GM21360 (cell line): ENCODE measurements around the gene SGMS1.
A peak's percentile ranks its signal among the peaks of the same experiment; 100 is the strongest.
"Not testable (repeated sequence)": the region's sequence is repeated elsewhere in the genome, so short reads cannot be mapped to it uniquely, and the experiment has no call there.

Experiments used
- ATAC-seq: cut with Tn5 transposase; IDR thresholded peaks from one replicate; pipeline ENCODE4 v1.9.1; 2021; ENCODE audit warnings: mild to moderate bottlenecking, moderate library complexity; ENCODE audit not compliant: unreplicated experiment

The SGMS1 gene

DNA sequence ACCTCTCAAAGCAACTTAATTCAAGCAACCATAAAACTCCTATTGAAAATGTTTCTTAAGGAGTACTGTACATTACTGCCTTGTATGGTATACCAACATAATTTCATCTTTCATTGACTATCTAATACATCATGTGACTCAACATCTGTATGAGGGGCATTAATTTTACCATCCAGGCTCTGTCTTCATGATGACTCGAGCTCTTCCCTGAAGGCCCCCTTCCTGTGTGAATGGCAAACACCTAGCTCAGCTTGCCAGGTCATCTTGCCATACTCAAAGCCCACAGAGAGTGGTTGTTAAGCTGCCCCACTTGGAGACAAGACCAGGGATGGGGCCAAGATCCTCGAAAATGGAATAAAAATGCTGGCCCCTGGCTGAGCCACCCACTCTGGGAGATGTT lies 82.4 kb downstream of the SGMS1 start:
- no peak for ATAC-seq

DNA sequence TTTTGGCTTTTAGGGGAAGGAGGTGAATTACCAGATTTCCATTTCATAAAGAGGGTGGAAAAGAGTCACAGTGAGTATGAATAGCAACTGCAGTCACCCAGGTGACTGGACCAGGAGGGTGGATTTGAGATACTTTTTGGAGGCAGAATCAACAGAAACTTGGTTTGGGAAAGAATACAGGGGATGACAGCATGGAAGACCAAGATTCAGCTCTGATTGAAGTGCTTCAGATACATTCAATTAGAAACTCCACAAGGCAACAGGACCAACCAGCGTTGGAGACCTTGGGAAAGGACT lies 83.0 kb downstream of the SGMS1 start:
- ATAC-seq = peak; percentile 9

DNA sequence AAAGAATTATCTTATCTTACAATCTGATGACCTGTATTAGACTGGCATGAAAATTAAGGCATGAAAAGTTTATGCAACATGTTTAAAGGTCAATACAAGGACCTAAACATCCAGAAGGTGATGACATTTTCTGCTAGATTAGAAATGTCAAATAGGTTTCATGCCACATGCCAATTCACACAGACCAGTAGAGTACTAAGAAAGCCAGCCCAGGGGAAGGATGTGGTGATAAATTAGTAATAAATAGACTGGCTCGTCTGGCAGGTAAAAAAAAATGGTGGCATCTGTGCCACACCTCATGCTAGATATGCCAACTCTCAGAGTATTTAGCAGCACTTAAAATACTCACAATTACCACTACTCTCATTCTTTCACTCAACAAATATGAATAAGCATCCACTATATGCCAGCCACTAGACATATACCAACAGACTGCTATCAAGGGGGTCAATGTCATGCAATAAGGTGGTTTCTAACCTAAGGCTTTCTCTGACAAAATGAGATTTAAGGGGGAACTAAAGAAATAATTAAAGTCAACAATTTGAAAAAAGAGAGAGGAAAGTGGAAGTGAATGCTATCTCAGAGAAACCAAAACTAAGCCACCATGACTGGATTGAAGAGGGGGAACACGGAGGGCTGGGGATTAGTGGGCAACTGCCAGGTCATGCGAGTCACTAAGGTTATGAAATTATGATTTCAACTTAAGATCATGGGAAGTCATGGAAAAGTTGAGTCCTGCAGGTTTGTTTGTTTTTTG lies 83.5 kb downstream of the SGMS1 start:
- peak; percentile 36 for ATAC-seq

DNA sequence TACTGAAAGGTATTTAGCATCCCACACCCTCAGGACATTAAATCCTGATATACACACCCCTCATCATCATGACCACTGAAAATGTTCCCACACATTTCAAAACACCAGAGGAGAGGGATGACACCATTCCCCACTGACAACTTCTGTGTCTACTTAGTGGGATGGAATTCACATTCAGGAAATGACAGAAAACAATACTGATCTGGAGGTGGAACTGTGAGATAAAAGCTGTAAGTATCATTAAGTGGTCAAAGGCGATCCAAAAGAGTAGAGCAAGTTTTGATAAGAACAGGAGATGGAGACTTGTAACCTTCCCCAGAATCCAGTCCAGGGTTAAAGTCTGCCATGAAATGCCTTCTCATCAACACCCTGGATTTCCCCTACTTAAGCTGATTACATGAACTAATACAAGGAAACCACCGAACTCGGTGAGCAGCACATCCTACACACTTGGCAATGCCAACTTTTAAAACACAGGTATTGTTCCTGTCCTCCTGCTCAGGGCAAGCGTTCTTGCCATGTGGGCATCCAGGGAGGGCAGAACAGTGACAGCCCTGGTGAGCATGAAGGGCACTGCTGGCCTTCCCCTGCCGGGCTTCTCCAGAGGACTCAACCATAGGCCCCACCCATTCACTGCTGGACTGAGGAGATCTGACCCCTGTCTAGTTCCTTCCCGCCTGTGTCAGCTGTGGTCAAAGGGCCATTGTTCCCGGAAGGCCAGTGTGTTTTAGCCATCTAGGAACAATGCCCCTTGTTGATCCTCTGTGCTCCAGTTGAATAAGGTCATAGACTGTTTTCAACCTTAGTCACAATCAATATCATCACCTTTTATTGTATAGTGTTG lies 85.0 kb downstream of the SGMS1 start:
- no peak for ATAC-seq

DNA sequence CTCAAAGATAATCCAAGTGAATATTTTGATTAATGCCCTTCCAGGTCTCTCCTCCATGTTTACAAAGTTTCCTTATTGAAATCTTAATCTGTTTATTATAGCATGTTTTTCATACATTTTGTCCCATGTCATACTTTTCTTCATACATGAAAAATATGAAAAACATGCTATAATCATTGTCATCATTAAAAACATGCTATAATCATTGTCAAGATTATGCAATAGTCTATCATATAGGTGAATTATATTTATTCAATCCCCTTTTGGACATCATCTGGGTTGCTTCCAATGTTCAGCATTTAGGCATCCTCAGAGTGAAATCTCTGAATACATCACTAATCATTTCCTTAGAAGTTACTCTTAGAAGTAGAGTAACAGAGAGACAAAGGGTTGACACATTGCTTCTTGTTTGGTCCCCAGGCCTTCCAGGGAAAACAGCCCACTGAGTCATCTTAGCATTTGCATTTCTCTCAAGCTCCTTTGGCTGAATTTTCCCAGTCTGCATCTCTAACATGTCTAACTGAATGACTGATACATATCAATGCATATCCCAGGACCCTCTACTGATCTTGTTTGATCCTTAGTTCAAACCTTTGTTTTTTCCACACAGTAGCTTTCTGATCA lies 87.0 kb downstream of the SGMS1 start:
- no peak for ATAC-seq

DNA sequence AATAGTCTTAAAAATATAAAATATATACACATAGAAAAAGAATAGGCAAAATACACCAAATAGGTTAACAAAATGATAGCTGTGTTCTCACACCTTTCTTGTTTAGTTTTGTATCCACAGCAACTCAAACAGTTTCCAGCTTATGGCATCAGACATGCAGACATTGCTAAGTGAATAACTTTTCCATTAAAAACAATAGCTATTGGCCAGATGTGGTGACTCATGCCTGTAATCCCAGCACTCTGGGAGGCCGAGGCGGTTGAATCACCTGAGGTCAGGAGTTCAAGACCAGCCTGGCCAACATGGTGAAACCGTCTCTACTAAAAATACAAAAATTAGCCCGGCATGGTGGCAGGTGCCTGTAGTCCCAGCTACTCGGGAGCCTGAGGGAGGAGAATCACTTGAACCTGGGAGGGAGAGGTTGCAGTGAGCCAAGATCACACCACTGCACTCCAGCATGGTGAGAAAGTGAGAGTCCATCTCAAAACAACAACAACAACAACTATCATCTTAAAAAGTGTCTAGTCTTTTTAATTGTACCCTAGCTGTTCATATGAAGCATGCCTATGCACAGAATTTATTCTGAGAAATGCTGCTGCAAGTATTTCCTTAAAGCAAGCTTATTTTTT lies 88.9 kb downstream of the SGMS1 start:
- not testable (repeated sequence) for ATAC-seq

DNA sequence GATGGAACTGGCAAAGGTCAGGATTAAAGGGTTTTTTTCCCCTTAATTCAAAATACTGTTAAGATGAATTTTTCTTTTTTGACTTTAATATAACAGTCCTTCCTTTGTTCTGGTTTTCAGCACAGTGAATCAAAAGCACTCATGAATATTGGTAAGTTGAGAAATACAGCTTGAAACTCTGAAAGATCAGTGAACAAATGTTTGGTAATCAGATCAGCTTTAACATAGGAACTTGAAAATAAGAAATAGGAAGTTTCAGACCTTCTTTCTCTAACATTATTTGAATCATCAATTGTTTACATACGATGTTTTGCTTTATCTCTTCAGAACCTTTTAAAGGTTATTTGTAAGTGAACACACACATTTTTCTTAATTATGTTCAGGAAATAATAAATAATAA lies 90.5 kb downstream of the SGMS1 start:
- no peak for ATAC-seq

DNA sequence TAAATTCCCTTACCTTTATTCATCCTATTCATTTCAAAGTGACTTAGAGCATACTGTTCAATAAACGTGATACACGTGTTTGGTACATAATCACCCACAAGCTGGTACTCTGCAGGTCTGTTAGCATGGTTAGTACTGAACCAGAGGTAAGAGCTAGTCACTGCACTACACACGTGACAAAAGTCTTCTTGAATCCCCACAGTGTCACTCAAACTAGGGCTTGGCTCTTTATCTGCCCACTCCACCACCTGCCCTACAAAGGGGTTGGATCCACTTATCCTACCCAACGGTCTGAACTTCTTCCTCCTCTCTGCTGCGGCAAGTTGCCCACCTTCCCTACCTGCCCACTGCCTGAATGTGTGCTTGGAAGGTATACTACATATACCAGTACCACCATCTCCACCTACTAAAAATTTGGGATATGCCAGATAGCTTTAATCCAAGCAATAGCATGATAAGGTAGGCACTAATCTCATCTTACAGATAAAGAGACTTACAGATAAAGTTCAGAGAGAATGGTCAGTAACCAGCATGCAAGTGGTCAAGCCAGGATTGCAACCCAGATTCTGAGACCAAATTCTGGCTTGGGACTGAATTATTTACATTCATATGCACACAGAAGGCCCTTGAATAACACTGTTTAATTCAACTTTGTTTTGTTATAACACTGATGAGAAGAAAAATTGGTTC lies 92.2 kb downstream of the SGMS1 start:
- ATAC-seq = no peak

DNA sequence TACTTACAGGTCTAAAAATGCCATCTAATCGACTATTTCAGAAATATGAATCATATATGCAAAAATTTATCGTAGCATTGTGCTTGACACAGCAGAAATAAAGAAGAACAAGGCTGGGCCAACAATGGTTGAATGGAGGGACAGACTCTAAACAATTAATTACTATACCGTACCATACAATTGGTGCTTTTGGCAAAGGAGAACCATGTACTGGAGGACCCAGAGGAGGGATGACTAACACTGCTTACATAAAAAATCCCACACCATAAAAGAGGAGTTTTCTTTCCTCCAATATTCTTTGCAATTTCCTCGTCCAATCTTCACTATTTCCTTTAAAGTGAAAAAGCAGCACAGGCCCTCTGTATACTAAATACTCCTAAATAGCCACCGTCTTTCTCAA lies 94.1 kb downstream of the SGMS1 start:
- ATAC-seq = no peak

DNA sequence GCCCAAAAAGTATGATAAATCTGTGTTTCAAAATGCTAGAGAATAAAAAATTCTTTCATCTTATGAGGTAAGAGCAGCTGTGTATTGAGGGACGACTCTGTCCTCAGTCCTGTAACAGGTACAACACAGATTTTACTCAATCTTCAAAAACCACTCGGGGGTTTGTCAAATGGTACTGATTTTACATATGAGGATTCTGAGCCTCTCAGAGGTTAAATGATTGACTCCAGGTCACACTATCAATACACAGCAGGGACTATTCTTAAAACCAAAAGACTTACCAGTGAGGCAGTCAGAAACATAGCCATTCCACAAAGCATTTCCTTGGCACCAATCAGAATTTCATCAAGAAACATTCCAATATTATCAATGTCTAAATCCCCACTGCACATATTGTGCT lies 95.5 kb downstream of the SGMS1 start:
- ATAC-seq = no peak

DNA sequence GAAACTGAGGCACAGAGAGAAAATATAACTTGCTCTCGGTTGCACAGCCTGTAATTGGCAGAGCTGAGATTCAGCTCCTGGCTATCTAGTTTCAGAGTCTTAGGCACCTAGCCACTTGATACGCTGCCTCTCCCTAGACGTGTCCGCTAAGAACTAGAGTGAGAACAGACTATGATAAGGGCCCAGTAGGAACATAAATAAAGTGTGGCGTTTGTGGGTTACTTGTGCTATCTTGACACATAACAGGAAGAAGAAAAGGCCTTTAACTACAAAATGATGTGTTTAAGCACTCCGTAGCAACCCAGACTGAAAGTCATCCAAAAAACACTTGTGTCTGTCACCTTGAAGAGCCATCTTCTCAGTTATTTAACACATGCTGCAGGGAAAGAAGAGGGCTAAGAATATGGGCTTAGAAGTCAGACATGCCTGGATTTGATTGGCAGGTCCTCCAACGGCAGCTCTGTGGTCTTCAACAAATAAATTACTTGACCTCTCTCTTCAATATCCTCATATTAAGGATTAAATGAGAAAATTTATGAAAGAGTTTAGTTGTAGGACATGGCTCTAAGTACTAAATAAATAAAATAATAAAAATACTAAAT lies 96.2 kb downstream of the SGMS1 start:
- ATAC-seq = no peak

DNA sequence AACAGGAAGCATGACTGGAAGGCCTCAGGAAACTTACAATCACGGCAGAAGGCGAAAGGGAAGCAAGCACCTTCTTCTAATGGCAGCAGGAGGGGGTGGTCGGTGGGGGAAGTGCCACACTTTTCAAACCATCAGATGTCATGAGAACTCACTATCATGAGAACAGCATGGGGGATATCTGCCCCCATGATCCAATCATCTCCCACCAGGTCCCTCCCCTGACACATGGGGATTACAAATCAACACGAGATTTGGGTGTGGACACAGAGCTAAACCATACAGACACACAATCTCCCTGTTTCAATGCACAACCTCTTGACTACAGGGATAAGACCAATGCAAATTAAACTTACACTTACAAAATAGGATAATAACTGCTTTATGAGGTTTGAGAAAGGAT lies 97.6 kb downstream of the SGMS1 start:
- no peak for ATAC-seq

DNA sequence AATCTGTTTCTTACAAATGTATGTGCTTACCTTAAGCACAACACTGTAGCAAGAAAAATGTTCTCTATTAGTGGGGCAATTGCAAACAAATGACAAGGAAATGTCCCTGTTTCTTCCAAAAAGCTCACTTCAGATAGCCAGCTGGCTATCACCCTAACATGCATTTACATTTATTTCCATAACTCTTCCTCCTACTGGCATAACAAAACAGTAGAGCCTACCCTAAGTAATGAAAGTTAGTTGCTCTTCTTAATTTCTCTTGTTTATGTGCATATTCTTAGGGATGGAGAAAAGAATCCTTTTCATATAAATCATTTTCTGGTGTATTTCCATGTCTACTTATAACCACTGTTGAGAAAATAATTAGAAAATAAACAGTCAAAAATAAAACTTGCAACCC lies 100.4 kb downstream of the SGMS1 start:
- ATAC-seq = no peak

DNA sequence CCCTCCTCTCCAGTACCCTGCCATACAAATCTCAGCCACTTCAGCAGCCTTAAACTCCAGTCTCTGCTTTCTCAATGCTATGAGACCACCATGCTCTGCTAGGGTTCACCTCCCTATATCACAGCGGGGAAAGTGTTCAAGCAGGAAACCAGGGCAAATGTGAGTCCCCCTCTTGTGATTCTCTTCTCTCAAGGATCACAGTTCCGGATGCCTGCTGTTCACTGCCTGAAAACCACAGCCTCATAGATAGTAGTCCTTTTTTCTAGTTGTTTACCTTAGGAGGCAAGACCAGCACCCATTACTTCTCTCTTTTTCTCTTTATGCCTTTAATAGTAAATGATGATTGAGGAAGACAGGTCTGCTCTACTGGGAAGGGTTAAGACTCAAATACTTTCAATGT lies 100.8 kb downstream of the SGMS1 start:
- no peak for ATAC-seq

DNA sequence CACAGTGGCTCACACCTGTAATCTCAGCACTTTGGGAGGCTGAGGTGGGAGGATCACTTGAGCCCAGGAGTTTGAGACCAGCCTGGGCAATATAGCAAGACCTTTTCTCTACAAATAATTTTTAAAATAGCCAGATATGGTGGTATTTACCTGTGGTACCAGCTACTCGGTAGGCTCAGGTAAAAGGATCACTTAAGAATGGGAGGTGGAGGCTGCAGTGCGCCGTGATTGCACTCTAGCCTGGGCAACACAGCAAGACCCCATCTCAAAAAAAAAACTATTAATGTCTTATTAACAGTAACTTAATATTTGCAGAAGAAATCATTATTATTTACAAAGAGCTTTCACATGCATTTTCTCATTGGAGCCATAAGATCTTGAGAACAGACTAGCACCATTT lies 103.6 kb downstream of the SGMS1 start:
- no peak for ATAC-seq

DNA sequence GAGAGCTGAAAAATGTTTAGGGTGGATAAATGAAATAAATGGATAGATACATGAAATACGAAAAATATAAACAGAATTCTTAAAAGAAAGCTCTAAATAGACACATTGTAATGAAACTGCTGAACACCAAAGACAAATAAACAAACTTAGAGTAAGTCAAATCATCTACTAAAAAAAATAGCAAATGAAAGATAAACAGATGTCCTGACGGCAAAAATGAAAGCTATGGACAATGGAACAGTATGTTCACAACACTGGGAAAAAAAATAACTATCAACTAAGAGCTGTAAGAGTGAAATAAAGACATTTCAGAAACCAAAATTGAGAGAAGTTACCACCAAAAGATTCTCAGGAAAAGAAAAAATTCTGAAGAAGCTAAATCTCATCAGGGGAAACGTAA lies 106.1 kb downstream of the SGMS1 start:
- no peak for ATAC-seq

DNA sequence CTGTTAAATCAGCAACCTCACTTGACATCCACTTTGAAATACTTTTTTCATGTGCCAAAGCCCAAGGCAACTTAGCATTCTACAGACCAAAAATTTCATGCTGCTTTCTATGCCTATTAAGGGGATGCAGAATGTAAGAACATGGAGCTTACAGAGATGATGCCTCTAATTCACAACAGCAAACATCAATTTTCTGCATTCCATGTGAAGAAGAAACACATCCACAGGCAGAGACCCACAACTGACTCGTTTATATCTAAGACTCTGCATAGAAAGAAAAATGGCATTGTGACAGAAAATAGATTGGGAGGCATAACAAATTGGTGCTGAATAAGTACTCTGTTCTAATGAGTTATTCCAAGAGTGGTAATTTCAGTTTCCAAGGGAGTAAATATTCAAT lies 107.6 kb downstream of the SGMS1 start:
- no peak for ATAC-seq

DNA sequence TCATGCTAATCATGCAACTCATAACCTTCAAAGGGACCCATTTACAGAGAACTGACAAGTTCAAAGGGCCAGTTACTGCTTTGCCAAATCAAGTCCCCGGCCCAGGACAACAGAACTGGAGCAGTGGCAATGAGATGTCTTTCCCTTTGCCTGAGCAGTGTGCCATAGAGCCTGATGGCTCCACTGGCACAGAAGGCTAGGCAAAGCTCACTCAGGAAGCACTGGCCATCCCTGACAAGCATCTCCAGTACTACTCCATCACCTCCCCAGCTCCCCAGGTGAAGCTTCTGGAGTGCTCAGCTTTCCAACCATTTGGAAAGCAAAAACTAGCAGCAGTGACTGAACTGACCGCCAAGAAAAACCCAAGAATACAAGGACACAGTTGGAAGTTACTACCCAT lies 108.3 kb downstream of the SGMS1 start:
- no peak for ATAC-seq

DNA sequence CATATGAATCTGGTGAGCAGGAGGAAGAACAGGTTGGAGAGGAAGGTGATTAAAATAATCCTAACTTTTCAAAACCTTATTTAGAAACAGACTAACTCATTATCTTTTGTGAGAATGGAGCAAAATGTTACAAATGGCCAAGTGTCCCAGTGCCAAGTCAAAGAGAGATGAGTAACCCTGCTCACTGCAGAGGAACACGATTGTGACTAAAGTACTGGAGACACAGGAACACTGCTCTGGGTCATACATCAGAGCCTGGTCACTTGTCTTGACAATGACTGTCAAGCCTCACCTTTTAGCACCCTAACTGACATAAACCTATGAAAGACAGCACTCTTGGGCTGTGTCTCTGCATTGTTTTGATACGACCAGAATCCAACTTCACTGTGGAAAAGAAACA lies 108.8 kb downstream of the SGMS1 start:
- ATAC-seq = no peak

DNA sequence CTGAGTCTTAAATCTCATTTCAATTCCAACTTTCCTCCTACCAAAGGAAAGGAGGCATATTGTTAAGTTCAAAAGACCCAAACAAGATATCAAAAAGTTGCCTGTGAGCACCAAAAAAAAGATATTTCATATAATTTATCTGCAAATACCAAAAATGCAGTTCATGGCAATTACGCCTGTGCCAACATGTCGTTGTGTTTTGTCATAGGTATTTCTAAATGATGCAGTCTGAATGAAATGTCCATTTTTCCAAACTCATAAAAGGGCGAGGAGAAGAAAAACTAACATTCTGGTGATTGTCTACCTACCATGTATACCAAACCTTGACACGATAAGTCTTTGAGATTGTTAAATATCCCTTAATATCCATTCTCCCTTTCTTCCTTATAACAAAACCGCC lies 109.8 kb downstream of the SGMS1 start:
- ATAC-seq = no peak
